HAP-1 (cell line): ENCODE measurements around the gene EREG.
"Not testable (repeated sequence)": the region's sequence is repeated elsewhere in the genome, so short reads cannot be mapped to it uniquely, and the experiment has no call there.

Experiments used
- DNase-seq, 2 experiments: peaks; one replicate each; pipeline ENCODE4 v3.0.0-alpha.2; 2016 to 2020; ENCODE audit warnings: low spot score in 2 of 2
- H3K27me3 ChIP-seq: fragments of 250-450 bp; sonication (Bioruptor Pico); 2 replicates; pipeline ENCODE4 v1.5.1; 2020; ENCODE audit warnings: low read depth, mild to moderate bottlenecking, moderate library complexity
- H3K36me3 ChIP-seq: fragments of 250-450 bp; sonication (Bioruptor Pico); replicated peaks from 2 replicates; pipeline ENCODE4 v1.5.1; 2020; ENCODE audit warnings: mild to moderate bottlenecking
- H3K4me1 ChIP-seq: fragments of 250-450 bp; sonication (Bioruptor Pico); 2 replicates; pipeline ENCODE4 v1.5.1; 2020; ENCODE audit warnings: mild to moderate bottlenecking
- H3K4me3 ChIP-seq: fragments of 250-450 bp; sonication (Bioruptor Pico); 2 replicates; pipeline ENCODE4 v1.5.1; 2020; ENCODE audit warnings: mild to moderate bottlenecking, moderate library complexity
- H3K9me3 ChIP-seq: fragments of 250-450 bp; sonication (Bioruptor Pico); 2 replicates; pipeline ENCODE4 v1.5.1; 2020; ENCODE audit warnings: mild to moderate bottlenecking, moderate library complexity
- in situ Hi-C: fragments of 300-500 bp; cut with MboI; formaldehyde crosslinking; loops from 3 replicates; pipeline ENCODE4 v1.14.3; 2020; ENCODE audit warnings: low sequenced_read_pairs, inconsistent platforms, mixed read lengths

The EREG gene

GRCh38 chr4:74385386-74385785 is 20.4 kb downstream of the EREG start:
- H3K27me3 ChIP-seq, result peaks cover 2% of the 10 kb centered on the region
- no peaks in the 10 kb centered on the region for H3K36me3 ChIP-seq
- H3K9me3 ChIP-seq, result no peaks in the 10 kb centered on the region
- no peaks in the 10 kb centered on the region for H3K4me1 ChIP-seq
- no peak overlapping the region for H3K4me3 ChIP-seq
- no peak for DNase-seq
- in situ Hi-C loops, result no loop called here

- no peaks in the 10 kb centered on the region for H3K4me1 ChIP-seq
- H3K4me3 ChIP-seq, result no peak overlapping the region
- H3K36me3 ChIP-seq, result no peaks in the 10 kb centered on the region
- in situ Hi-C loops, result no loop called here
- no peak for DNase-seq
- H3K9me3 ChIP-seq, result no peaks in the 10 kb centered on the region
- H3K27me3 ChIP-seq, result peaks cover 2% of the 10 kb centered on the region
These were observed 21.2 kb downstream of the EREG start for GRCh38 chr4:74386159-74386558.

- Histone ChIP-seq H3K27me3 (no peaks in the 10 kb centered on the region; the same call in none of the 2 replicates), H3K4me1 (no peaks in the 10 kb centered on the region), H3K9me3 (no peaks in the 10 kb centered on the region), H3K36me3 (no peaks in the 10 kb centered on the region), H3K4me3 (no peak overlapping the region)
- DNase-seq, result no peak
- in situ Hi-C loops, result no loop called here
These were observed 22.8 kb downstream of the EREG start for GRCh38 chr4:74387790-74388189.

- in situ Hi-C loops, result no loop called here
- H3K9me3 ChIP-seq, result no peaks in the 10 kb centered on the region
- no peak overlapping the region for H3K4me3 ChIP-seq
- no peaks in the 10 kb centered on the region for H3K36me3 ChIP-seq
- no peak for DNase-seq
- no peaks in the 10 kb centered on the region for H3K4me1 ChIP-seq
- no peaks in the 10 kb centered on the region for H3K27me3 ChIP-seq
These were observed 24.5 kb downstream of the EREG start for GRCh38 chr4:74389494-74389893.

DNA sequence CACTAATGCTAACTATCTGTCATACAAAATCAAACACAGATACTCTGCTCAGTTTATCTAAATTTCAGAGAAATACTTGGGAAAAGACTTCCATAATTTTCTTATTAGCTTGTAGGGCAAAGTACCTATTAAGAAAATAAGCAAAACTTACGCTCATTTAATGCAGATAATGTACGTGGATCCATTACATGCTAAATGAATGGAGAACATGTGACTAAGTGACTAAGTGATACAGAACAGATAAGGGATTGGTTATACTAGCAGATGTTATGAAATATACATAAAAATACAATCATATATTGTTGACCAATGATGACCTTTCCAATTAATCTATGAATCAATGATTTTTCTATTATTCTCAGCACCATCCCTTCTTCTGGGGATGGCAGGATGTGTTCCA is 25.7 kb downstream of the EREG start:
- no peak overlapping the region for H3K4me3 ChIP-seq
- no peaks in the 10 kb centered on the region for H3K9me3 ChIP-seq
- no peaks in the 10 kb centered on the region for H3K27me3 ChIP-seq
- DNase-seq, result no peak
- H3K4me1 ChIP-seq, result no peaks in the 10 kb centered on the region
- H3K36me3 ChIP-seq, result no peaks in the 10 kb centered on the region
- in situ Hi-C loops, result no loop called here

DNA sequence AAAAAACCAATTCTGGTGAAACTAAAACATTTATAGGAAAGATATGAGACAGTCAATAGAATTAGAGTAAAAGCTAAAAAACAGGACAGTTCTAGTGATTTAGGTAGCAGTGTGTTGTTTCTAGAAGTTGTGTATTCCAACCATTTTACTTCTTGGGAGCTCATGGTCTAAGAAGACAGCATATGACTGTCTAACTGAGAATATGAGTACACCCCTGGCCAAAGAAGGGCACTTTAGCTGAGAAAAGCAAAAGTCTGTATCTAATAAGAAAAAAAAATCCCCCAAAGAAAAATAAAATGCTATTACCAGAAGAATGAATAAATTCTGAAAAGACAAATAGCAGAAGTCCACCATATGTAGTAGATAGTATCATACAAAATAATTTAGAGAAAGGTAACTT is 26.4 kb downstream of the EREG start:
- Histone ChIP-seq H3K4me1 (no peaks in the 10 kb centered on the region), H3K36me3 (no peaks in the 10 kb centered on the region), H3K4me3 (no peak overlapping the region), H3K9me3 (no peaks in the 10 kb centered on the region), H3K27me3 (no peaks in the 10 kb centered on the region)
- no peak for DNase-seq
- in situ Hi-C loops, result no loop called here

DNA sequence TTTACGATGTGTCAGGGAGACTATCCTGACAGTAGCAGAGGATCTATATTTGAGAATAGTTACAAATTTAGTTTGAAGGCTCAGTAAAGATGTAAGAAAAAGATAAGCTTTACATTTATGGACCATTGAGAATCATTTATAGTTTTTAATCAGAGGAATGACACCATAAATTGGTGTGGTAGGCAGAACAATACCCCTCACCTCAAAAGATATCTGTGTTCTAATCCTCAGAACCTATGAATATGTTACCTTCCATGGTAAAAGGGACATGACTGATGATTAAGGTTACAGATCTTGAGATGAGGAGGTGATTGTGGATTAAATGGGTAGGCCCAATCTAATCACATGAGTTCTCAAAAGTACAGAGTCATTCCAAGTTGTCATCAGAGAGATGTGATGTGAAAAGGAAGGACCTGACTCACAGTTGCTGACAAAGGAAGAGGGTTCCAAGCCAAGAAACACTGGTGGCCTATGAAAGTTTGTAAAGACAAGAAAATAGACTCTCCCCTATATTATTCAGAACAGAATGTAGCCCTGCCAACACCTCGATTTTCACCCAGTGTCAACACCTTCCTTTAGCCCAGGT is 27.0 kb downstream of the EREG start:
- Histone ChIP-seq H3K36me3 (no peaks in the 10 kb centered on the region), H3K9me3 (no peaks in the 10 kb centered on the region), H3K27me3 (no peaks in the 10 kb centered on the region), H3K4me1 (no peaks in the 10 kb centered on the region), H3K4me3 (no peak overlapping the region)
- DNase-seq, result no peak
- in situ Hi-C loops, result no loop called here

- no peaks in the 10 kb centered on the region for H3K27me3 ChIP-seq
- no peaks in the 10 kb centered on the region for H3K4me1 ChIP-seq
- DNase-seq, result no peak
- in situ Hi-C loops, result no loop called here
- H3K9me3 ChIP-seq, result no peaks in the 10 kb centered on the region
- H3K4me3 ChIP-seq, result no peak overlapping the region
- H3K36me3 ChIP-seq, result no peaks in the 10 kb centered on the region
These were observed 29.7 kb downstream of the EREG start for GRCh38 chr4:74394476-74395136.

GRCh38 chr4:74395633-74396032 is 30.7 kb downstream of the EREG start:
- in situ Hi-C loops, result no loop called here
- DNase-seq, result no peak

GRCh38 chr4:74397748-74398426 is 32.9 kb downstream of the EREG start:
- no peaks in the 10 kb centered on the region for H3K4me1 ChIP-seq
- DNase-seq, result no peak
- H3K9me3 ChIP-seq, result no peaks in the 10 kb centered on the region
- in situ Hi-C loops, result no loop called here
- no peaks in the 10 kb centered on the region for H3K27me3 ChIP-seq
- H3K36me3 ChIP-seq, result no peaks in the 10 kb centered on the region
- H3K4me3 ChIP-seq, result peak overlapping the region; percentile 36

More at GRCh38 chr4:74395633-74396032, 30.7 kb downstream of the EREG start:
- H3K27me3 ChIP-seq, result no peaks in the 10 kb centered on the region
- H3K4me3 ChIP-seq, result no peak overlapping the region
- no peaks in the 10 kb centered on the region for H3K36me3 ChIP-seq
- no peaks in the 10 kb centered on the region for H3K4me1 ChIP-seq
- no peaks in the 10 kb centered on the region for H3K9me3 ChIP-seq

DNA sequence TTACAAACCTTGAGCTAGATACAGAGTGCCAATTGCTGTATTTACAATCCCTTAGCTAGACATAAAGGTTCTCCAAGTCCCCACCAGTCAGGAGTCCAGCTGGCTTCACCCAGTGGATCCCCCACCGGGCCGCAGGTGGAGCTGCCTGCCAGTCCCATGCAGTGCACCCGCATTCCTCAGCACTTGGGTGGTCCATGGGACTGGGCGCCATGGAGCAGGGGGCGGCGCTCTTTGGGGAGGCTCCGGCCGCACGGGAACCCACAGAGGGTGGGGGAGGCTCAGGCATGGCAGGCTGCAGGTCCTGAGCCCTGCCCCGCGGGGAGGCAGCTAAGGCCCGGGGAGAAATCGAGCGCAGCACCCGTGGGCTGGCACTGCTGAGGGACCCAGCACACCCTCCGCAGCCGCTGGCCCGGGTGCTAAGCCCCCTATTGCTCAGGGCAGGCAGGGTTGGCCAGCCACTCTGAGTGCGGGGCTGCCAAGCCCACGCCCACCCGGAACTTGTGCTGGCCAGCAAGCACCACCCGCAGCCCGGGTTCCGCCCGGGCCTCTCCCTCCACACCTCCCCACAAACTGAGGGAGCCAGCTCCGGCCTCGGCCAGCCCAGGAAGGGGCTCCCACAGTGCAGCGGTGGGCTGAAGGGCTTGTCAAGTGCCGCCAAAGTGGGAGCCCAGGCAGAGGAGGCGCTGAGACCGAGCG is 34.1 kb downstream of the EREG start:
- in situ Hi-C loops, DNase-seq, H3K9me3 ChIP-seq, H3K4me3 ChIP-seq, H3K27me3 ChIP-seq, H3K4me1 ChIP-seq, H3K36me3 ChIP-seq: not testable (repeated sequence)

- DNase-seq, result no peak
- H3K4me3 ChIP-seq, result no peak overlapping the region
- no peaks in the 10 kb centered on the region for H3K36me3 ChIP-seq
- H3K9me3 ChIP-seq, result no peaks in the 10 kb centered on the region
- in situ Hi-C loops, result no loop called here
- H3K4me1 ChIP-seq, result no peaks in the 10 kb centered on the region
- no peaks in the 10 kb centered on the region for H3K27me3 ChIP-seq
These were observed 35.5 kb downstream of the EREG start for GRCh38 chr4:74400395-74400794.

DNA sequence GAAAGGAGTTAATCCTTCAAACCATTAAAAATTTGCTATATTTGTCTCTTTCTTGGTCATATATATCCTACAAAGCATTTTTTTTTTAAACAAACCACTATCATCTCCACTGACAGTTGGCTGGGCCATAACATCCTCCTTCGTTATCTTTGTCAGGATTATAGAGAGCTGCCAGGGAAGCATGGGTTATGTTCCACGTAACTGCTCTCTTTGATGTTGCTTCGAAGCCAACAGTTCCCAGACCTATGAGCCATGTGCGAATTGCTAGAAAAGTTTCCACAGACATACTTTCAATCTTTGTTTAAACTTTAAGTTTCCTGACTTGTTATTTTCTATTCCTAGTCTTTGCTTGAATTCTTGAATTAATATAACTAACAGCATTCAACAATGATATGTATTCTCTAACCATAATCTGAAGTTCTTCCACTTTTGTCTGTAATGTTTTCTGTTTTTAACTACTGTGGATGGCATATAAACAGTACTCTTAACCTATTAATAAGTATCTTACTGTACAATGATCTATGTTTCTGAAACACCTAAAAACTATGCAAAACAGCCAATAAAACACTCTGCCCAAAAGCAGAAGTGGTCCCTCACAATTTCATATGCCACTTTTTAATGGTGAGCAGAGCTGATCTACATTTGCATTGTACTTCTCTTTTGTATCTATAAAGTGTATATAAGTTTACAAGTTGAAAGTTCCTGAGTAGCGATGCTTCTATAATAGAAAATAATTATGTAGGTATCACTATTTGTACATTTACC is 37.9 kb downstream of the EREG start:
- no peak overlapping the region for H3K4me3 ChIP-seq
- no peaks in the 10 kb centered on the region for H3K36me3 ChIP-seq
- H3K9me3 ChIP-seq, result no peaks in the 10 kb centered on the region
- in situ Hi-C loops, result no loop called here
- H3K4me1 ChIP-seq, result no peaks in the 10 kb centered on the region
- DNase-seq, result no peak
- no peaks in the 10 kb centered on the region for H3K27me3 ChIP-seq
